Tibial nerve (tissue), 3 donors: ENCODE results near the gene GBF1.

Experiments
- CTCF ChIP-seq, 5 experiments: fragments of 200-600 bp in 3 of 5; fragments of 450-650 bp in 2 of 5; sonication (generic) in 3 of 5; IDR thresholded peaks; one replicate each; pipeline ENCODE4 v1.5.1; 2016 to 2019; ENCODE audit warnings: antibody characterized with exemption in 5 of 5, mild to moderate bottlenecking in 3 of 5, moderate library complexity in 2 of 5
- POLR2A ChIP-seq, 2 donors: fragments of 450-650 bp; IDR thresholded peaks; one replicate each; pipeline ENCODE4 v1.6.1; 2017; ENCODE audit warnings: antibody characterized with exemption in 2 of 2, mild to moderate bottlenecking in 2 of 2, moderate library complexity in 2 of 2

DNA sequence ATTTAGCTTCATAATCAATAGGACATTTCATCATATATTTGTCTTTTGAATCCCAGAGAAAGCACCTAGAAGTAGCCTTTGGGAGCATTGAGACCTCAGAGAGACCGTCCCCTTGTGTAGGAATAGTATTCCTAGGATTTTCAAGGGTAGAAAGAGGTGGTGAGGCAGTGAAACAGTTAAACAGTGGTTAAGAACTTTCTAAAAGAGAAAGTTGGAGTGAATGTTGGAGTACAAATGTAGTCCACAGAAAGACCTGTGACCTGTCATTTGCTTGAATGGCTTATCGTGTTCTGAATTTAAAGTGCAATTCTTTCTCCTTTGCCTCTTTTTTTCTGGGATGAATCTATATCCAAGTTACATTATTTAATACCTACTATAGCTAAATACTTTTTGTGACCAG, 30.0 kb downstream of the GBF1 start:
- TF ChIP-seq POLR2A (IDR thresholded peaks at IDR 0.05) (no peak), CTCF (IDR thresholded peaks at IDR 0.05) (no peak)
